Epithelial cell of esophagus (primary cell): ENCODE results near the gene OR1F1.

ENCODE experiments used
- DNase-seq: peaks from one replicate; pipeline ENCODE4 v3.0.0; 2010; ENCODE audit warnings: low read depth
- H3K4me3 ChIP-seq: 2 replicates; pipeline ENCODE4 v1.5.1; 2011; ENCODE audit warnings: mild to moderate bottlenecking, low read length, control low read depth
- TF ChIP-seq, protein P1 (sequence below): IDR thresholded peaks from 2 replicates; pipeline ENCODE4 v1.5.1; 2011; ENCODE audit warnings: low read depth, mild to moderate bottlenecking, low read length, control low read depth, inconsistent platforms; ENCODE audit not compliant: insufficient read depth; ENCODE audit errors: missing control alignments

Gene OR1F1

DNA sequence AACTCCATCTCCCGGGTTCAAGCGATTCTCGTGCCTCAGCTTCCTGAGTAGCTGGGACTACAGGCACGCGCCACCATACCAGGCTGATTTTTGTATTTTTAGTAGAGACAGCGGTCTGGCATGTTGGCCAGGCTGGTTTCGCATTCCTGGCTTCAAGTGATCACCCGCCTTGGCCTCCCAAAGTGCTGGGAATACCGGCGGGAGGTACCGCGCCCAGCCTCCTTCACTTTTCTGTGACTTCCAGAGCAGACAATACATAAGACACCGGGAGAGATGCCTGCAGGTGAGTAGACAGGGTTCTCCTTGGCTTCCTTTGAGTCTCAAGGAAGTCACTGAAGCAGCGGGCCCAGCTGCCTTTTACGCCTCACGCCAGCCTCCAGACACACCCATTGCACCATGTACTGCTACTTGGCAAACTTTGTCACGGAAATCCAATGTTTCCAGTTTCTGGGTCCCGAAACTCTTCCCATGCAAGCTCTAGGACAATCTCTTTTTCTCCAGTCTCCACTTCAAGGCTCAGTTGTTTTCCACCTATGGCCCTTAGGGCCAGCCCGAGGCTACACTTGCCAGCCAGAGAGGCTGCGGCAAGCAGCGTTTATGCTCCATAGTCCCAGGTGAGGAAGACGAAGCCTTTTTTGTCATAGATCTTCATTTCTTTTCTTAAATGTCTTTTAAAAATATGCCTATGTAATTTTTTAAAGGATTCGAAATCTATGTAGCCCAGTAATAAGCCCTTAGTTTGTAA lies 886 bp upstream of the OR1F1 start:
- H3K4me3 ChIP-seq: no peak overlapping the region
- TF ChIP-seq, protein P1, sequence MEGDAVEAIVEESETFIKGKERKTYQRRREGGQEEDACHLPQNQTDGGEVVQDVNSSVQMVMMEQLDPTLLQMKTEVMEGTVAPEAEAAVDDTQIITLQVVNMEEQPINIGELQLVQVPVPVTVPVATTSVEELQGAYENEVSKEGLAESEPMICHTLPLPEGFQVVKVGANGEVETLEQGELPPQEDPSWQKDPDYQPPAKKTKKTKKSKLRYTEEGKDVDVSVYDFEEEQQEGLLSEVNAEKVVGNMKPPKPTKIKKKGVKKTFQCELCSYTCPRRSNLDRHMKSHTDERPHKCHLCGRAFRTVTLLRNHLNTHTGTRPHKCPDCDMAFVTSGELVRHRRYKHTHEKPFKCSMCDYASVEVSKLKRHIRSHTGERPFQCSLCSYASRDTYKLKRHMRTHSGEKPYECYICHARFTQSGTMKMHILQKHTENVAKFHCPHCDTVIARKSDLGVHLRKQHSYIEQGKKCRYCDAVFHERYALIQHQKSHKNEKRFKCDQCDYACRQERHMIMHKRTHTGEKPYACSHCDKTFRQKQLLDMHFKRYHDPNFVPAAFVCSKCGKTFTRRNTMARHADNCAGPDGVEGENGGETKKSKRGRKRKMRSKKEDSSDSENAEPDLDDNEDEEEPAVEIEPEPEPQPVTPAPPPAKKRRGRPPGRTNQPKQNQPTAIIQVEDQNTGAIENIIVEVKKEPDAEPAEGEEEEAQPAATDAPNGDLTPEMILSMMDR: no peak

DNA sequence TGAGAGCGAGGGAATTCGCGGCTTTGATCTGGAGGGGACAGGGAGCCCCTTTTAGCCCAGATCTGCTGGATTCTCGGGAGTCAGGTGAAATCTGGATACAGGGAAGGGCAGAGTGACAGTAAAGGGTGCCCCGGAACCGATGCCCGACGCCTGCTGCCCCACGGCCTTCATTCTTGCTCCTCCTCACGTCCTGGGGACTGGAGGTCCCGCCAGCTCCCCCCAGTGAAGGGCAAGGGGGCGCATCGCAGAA lies 596 bp downstream of the OR1F1 start:
- TF ChIP-seq, protein P1: no peak
- H3K4me3 ChIP-seq: peak overlapping the region; percentile 62
- DNase-seq: no peak

More for the DNA sequence above, 886 bp upstream of the OR1F1 start:
- no peak for DNase-seq

DNA sequence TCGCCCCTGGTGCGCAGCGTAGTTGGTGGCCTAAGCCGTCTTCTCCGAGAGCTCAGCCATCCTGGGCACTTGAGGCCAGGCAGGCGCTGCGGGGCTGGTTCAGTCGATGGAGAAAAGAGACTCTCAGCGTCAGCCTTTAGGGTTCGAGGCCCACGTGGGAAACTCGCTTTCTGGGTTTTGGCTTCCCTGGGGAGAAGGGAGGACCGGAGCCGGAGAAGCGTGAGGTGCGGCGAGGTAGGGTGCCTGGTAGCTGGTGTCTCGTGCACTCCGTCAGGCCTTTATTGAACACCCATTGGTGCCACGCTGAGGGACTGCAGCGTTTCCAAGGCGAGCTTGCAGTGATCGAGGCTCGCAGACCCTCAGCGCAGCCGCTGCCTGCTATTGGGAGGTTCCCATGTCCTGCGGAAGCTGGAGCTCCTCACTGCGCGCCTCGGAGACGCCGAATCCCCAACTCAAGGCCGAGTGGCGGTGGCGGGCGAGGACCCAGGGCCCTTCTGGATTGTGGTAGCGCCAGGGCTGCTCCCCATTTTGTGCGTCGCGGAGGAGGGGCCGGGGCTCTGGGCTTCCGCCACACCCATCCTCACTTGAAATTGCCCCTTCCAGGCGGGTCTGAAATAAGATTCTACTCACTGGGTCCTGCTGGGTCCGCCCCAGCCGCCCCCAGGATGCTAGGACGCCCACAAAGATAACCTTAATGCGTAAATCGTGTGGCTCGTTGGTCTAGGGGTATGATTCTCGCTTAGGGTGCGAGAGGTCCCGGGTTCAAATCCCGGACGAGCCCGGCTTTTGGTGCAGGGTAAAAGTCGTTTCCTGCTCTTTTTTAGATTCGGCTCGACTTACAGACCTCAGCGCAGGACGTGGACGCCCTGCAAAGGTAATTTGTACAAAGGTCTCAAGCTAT lies 1.2 kb downstream of the OR1F1 start:
- peak; percentile 71 for DNase-seq
- H3K4me3 ChIP-seq: peak overlapping the region; percentile 62
- TF ChIP-seq, protein P1: no peak

DNA sequence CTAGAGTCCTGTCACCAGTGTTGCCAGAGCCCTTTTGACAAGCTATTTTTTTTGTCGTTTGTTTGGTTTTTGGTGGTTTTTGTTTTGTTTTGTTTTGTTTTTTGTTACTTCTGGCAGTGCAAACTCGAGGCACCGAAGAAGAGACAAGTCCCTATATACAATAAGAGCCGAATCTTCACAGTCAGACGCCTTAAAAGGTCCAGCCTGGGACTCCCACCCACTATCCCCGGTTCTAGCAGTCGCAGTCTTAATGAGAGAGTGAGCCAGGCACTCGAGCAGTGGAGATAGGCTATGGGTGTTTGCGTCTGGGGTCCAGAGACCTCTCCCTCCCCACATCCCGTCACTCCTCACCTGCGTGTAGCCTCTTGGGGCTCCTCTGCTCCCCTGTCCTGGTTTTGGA lies 1.9 kb downstream of the OR1F1 start:
- DNase-seq: no peak
- peak overlapping the region; percentile 62 for H3K4me3 ChIP-seq
- TF ChIP-seq, protein P1: no peak

DNA sequence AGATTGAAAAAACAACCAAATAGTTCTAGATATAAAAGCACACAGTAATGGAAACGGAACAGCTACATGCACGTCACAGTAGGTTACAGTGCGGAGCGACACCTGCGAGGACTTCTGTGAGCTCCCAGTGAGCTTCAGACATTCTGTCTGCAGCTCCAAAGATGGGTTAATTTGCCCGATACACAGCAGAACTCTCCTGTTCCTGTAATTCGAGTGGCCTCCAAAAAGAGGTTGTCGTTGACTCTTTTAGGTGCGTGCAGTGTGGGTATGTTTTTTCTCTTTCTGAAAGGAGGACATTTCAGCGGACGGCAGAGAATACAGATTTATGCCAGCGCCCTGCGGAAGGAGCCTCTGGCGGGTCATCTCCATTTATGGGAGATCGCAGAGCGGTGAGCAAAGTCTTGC lies 2.9 kb downstream of the OR1F1 start:
- DNase-seq: peak; percentile 43
- TF ChIP-seq, protein P1: no peak
- peak overlapping the region; percentile 34 for H3K4me3 ChIP-seq

DNA sequence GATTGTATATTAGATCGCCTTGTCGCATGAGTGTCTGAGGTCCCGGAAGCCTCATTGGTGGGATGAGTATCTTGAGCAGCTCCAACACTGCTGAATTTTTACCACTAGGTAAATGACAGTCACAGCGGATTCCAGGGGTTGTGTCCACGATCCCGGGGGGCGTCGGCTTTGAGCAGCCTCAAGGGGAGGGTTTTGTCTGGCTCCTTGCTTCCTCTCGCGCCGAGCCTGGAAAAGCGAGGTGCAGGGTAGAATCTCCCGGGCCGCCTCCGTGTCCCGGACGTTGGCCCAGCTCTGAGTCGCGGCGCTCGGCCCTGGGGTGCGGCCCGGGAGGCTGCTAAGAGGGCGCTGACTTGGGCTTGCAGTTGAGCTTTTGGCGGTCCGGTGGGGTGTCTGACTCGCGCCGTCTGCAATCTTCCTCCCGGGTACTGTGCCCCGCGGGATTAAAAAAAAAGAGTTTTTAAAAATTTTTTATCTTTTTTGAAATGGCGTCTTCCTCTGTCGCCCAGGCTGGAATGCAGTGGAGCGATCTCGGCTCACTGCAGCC lies 4.5 kb downstream of the OR1F1 start:
- no peak overlapping the region for H3K4me3 ChIP-seq
- no peak for DNase-seq
- TF ChIP-seq, protein P1: no peak
